Ovary (tissue), 3 donors: Measurements from ENCODE around the gene ACY1.

ENCODE experiments used
- EP300 ChIP-seq: sonication (generic); formaldehyde crosslinking; IDR thresholded peaks from one replicate; pipeline ENCODE4 v1.6.1; 2017; ENCODE audit warnings: antibody characterized with exemption
- TF ChIP-seq, protein P1 (sequence below), 3 donors: fragments of 450-650 bp in 2 of 3; fragments of 200-600 bp in 1 of 3; IDR thresholded peaks; one replicate each; pipeline versions ENCODE4 v1.5.1 to v1.8.0; 2016 to 2022; ENCODE audit warnings: antibody characterized with exemption in 3 of 3, mild to moderate bottlenecking in 1 of 3
- donor health status: DM: no; HTN: no; CAD: no.

DNA sequence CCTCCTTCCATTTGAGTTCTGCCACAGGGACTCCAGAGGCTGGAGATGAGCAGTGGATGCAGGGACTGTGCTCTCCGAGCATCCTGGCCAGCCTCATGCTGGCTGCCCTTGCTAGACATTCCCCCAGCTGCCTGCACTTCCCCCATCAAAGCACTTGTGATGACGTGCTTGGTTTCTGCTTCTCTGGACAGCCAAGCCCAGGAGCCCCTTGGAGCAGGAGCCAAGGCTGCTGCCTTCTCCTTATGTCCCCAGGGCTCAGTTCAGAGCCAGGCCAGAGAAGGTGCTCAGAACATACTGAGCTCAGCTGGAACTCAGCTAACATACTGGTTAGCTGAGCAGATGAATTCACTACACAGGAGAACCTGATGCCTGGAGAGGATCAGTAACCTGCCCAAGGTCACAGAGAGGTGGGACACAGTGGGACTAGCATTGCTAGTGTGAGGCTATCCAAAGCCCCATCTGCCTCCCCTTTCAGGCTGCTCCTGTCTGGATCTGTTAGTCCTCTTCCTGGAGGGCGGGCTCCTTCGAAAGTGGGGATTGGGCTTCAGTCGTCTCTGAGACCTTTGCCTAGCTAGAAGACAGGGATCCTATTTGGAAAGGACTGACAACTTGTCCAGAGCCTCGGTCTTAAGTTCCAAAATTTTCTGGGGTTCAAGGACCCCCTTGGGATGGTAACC is 20.3 kb upstream of the ACY1 start:
- TF ChIP-seq, protein P1, sequence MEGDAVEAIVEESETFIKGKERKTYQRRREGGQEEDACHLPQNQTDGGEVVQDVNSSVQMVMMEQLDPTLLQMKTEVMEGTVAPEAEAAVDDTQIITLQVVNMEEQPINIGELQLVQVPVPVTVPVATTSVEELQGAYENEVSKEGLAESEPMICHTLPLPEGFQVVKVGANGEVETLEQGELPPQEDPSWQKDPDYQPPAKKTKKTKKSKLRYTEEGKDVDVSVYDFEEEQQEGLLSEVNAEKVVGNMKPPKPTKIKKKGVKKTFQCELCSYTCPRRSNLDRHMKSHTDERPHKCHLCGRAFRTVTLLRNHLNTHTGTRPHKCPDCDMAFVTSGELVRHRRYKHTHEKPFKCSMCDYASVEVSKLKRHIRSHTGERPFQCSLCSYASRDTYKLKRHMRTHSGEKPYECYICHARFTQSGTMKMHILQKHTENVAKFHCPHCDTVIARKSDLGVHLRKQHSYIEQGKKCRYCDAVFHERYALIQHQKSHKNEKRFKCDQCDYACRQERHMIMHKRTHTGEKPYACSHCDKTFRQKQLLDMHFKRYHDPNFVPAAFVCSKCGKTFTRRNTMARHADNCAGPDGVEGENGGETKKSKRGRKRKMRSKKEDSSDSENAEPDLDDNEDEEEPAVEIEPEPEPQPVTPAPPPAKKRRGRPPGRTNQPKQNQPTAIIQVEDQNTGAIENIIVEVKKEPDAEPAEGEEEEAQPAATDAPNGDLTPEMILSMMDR (IDR thresholded peaks at IDR 0.05): no peak
- no peak for TF ChIP-seq EP300
